ENCODE data around the gene NLRC3.
"Not testable (repeated sequence)": the region's sequence is repeated elsewhere in the genome, so short reads cannot be mapped to it uniquely, and the experiment has no call there.

Gene NLRC3

DNA sequence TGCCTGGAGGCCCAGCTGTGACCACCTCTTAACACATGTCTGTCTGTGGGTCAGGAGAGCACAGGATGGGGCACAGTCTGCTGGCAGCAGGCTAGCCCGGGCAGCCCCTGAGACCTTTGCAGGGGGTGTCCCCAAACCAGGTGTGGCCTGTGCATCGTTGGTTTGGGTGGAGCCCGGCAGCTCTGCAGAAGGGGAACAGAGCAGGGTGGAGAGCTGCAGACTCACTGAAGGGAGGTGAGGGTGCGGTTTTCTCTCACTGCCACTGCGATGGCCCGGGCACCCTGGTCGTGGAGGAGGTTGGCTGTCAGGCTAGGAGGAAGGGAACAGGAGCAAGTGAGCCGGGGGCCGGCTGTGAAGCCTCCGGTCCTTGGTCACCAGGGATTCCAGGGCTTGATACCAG lies 28.8 kb downstream of the NLRC3 start:
- no peak for DNase-seq (ENCODE audit: low spot score)

DNA sequence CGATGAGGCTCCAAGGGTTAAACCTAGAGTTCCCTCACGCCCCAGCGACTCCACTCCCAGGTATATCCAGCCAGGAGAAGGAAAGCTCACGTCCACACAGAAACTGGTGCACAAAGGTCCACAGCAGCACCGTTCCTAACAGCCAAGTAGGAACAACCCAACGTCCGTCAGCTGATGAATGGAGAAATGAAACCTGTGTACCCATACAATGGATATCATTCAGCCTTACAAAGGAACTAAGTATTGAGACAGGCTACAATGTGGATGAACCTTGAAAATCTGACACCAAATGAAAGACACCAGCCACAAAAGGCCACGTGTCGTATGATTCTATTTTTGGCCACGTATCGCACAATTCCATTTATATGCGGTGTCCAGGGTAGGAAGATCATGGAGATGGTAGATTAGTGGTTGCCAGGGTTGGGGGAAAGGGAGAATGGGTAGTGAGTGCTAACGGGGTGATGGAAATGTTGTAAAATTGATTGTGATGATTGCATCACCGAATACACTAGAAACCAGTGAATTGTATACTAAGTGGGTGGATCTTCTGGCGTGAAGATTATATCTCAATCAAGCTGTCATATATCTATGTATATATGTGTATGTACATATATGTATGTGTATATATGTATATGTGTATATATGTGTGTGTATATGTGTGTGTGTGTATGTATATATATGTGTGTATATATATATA lies 30.1 kb downstream of the NLRC3 start:
- no peak for DNase-seq (ENCODE audit: low spot score)

DNA sequence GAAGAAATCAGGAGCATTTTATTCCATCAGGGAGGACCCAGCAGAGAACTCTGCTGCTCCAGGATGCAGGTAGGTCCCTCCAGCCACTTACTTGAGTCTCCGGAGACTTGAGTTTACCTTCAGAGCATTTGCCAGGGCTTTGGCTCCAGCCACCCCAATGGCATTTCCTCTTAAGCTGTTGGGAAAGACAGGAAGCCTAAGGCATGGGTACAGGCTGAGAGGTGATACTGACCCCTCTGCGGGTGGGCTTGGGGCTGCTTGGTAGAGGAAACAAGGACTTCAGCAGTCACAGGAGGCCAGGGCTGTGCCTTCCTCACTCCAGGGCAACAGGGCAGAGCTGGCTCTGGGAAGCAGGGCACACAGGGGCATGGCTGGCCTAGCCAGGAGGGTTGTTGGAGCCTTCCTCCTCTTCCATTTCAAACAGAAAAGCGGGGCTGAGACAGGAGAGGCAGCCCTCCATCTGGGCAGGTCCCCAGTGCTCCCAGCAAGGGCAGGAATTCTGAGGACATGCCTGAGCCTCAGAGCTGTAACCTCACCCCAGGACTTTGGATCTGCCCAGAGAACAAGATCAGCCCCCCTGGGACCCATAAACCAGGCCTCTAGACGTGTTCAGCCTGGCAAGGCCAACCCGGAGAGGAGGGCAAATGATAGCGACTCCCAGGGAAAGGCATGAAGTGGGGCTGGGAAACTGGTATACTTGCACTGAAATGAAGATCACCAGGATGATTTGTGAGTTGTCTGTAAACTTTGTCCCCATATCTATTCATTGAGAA lies 34.4 kb downstream of the NLRC3 start:
- DNase-seq (ENCODE audit: low spot score), result no peak

DNA sequence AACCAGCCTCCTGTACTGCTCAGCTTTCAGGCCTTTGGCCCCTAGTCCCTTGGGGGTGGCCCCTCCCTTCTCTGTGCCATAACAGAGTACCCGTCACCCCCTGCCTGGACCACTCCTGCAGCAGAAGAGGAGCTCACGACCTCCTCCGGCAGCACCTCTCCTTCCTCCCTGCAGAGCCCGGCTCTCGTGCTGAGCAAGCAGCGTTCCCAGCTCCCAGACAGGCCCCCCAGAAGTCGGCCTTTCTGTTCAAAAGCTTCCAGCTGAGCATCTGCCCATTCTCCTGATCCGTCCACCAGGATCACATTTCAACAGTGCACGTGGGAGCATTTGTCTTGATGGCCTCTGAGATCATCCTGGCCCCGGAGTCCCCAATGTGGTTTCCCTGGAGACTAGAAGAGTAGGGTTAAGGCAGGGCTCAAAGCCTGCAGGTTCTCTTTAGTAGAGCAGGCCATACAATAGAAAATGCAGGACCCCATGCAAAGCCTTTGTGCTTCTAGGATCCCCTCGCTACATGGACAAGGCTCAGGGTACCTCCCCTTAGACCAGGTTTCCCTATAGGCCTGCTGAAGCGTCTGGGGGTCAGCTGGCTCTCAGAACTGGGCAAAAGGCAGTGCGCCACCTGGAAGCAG lies 35.6 kb downstream of the NLRC3 start:
- DNase-seq (ENCODE audit: low spot score), result no peak

DNA sequence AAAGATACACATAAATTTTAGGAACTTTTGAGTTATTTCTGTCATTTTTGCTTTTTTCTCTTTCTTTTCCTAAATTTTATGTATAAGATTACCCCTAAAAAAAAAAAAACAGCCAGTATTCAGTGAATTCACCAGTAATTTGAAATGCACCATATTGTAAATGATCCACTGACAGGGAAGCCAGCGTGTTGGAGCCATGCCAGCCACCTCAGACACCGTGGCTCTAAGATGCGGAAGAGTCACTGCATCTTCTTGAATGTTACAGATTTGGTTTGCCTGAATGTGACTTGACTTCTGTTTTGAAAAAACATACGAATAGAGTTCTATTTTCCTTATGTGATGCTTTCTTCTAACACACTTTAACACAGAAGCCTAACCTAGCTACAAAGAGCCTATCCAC lies 39.0 kb downstream of the NLRC3 start:
- DNase-seq (ENCODE audit: low spot score), result no peak

DNA sequence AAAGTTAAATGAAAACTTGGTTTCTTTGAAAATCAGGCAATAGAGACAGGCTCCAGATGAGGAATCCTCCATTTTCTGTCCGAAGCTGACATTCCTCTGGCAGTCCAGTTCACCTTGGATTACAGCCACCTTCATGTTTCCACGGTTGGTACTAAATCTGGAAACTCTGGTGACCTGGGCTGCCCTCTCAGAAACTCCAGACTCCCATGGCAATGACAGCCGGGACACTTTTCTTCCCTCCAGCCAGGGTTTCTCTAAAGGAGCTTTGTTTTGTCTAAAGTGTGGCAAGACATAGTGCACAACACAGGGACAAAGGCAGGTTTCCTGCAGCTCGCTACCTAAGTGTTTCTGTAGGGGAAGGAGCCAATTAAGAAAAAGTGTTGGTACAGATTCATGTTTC lies 40.4 kb downstream of the NLRC3 start:
- DNase-seq (ENCODE audit: low spot score), result peak; percentile 29

DNA sequence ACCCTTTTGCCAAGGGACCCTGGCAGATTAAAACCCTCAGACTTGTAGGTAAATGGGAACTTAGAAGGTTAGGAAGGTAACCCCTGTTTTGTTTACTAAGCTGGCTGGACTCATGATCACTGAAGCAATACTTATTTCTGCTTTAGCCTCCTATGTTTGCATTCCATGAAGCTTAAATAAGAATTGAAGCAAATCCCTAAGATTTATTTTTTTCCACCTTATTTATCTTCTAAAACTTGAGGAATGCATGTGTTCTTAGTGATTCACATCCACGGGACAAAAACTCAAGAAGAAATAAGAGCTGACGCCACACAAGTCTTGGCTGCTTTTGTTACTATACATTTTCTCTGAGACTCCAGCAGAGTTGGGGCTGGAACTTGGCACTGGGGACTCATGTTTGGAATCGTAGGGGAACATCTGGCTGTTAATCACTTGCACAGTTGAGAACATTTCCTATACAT lies 40.9 kb downstream of the NLRC3 start:
- peak; percentile 35 for DNase-seq (ENCODE audit: low spot score)

DNA sequence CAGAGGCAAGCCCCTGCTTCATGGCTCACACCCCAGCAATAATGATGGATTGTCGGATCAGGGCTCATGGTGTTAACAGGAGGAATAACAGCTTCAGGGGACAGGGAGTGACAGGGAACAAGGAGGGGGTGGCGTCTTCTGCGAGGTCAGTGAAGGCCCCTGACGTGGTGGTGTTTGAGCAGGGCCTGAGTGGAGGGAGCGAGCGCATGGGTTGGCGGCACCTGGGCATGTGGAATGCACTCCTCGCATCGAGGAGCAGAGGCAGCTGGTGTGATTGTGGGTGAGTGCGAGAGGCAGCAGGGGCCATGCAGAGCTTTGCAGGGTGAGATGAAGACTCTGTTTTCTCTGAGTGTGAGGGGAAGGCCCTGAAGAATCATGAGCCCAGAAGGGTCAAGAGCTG lies 43.1 kb downstream of the NLRC3 start:
- DNase-seq (ENCODE audit: low spot score), result no peak

DNA sequence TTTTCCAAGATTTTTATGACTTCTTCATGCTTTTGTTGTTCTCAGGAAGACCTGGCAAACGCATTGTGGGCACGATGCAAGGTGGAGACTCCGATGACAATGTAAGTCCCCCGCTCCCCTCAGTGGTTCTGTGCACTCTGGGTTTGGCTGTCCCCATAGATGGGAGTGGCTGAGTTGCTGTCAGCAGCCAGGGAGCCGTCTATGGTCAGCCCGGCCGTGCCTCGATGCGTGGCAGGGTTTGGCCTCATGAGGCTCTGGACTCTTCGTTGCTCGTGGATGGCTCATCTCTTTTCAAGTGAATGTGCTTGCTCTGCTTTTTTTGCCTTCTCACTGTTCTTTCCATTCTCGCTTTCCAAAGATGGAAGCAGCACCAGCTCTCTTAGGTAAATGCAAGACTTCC lies 44.5 kb downstream of the NLRC3 start:
- DNase-seq (ENCODE audit: low spot score), result no peak

DNA sequence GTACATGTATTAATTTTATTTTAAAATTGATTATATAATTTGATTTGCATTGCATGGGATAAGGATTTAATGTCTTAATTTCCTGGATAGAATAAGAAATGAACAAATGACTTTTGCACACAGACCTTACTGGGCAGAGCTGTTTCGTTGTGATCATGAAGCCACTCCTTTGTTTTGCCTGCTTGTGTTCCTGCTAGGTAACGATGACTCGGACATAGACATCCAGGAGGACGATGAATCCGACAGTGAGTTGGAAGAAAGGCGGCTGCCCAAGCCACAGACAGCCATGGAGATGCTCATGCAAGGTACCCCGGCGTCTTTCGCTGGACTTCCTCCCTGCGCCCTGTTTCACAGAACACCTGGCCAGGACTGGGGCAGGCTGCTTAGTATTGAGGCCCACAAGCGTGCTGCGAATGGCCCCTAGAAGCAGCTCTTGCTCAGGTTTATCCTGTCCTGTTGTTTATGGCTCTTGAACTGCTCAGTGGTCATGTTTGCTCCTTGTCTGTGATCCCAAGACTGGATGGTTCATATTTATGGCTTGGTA lies 46.8 kb downstream of the NLRC3 start:
- DNase-seq (ENCODE audit: low spot score), result no peak

DNA sequence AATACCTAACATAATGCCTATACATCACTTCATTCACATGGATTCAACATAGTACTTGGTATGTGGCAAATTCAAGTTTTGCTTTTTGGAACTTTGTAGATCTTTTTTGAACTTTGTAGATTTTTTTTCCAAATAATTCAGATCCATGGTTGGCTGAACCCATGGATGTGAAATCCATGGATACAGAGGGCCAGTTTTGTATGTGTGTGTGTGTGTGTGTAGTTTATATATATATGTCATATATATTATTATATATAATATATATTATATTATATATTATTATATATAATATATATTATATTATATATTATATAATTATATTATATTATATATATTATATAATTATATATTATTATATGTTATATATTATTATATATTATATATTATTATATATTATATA lies 48.0 kb downstream of the NLRC3 start:
- DNase-seq (ENCODE audit: low spot score), result no peak

DNA sequence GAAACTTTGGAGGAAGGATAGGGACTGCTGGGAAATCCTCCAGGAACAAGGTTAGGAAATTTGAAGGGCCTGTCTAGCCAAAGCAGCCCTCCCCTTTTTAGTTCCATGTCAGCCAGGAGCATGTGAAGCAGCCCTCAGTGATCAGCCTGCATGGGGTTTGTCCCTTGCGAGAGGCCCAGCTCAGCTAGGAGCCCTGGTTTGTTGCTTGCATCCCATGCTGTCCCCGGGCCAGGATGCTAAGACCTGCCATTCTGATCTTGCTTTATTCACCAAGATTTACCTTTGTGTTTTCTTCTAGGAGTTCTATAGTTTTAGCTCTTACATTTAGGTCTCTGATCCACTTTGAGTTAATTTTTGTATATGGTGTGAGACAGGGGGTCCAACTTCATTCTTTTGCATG lies 48.8 kb downstream of the NLRC3 start:
- no peak for DNase-seq (ENCODE audit: low spot score)

DNA sequence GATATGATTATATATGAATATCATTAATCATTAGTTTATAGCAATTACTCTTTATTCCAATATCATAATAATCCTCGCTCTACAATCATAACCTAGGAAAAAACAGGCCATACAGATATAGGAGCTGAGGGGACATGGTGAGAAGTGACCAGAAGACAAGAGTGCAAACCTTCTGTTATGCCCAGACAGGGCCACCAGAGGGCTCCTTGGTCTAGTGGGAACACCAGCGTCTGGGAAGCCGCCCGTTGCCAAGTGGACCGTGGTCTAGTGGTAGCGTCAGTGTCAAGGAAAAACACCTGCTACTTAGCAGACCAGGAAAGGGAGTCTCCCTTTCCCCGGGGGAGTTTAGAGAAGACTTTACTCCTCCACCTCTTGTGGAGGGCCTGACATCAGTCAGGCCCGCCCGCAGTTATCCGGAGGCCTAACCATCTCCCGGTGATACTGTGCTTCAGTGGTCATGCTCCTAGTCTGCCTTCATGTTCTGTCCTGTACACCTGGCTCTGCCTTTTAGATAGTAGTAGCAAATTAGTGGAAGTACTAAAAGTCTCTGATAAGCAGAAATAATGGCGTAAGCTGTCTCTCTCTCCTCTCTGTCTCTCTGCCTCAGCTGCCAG lies 49.9 kb downstream of the NLRC3 start:
- not testable (repeated sequence) for DNase-seq (ENCODE audit: low spot score)

DNA sequence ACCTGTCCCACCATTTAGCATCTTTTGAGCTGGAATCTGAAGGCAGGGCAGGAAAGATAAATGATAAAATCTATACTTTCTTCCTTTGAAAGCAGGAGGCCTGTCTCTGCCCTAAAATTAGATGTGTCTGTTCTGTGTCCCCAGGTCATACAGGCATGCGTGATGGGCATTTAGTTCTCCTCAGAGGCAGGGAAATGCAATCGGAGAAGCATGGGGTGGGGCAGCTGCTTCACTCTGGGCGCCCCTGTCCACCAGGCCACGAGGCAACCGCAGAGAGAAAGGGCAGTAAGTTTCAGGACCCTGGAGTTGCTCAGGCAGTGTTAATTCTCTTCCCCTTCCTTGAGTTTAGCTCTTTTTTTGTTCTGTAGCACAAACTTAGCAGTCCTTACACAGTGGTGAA lies 51.3 kb downstream of the NLRC3 start:
- no peak for DNase-seq (ENCODE audit: low spot score)

DNA sequence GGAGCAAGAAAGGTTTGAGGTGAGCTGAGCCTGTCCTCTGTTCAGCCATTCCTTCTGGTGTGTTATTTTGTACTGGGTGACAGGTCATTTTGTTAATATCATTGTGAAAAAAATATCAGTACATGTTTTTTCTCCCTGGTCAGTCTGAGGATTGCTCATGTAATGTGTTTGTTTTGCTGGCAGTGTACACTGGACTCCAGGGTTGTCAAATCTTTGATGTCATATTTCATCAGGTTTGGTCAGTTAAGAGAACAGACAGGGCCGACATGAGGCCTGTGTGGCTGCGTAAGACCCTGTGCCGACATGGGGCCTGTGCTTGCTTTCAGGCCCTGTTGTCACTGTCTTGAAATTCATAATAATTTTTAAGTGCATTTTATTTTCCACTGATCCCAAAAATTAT lies 53.9 kb downstream of the NLRC3 start:
- DNase-seq (ENCODE audit: low spot score), result no peak

DNA sequence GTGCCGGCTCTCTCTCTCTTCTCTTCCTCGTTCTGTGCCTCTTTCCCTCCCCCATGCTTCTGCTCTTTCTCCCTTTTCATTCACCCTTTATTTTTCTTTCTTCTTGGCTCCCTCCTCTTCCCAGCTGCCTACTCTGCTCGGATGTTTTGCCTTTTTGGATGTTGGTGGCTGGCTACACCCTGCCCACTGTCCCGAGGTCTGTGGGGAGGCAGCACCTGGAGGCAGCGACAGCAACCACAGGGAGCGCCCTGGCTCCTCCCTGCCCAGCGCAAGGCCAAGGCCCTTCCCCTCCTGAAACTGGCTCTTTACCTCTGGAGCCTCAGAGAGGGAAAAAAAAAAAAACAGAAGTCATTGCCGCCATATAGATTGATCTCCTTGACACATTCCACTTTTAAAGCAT lies 56.4 kb downstream of the NLRC3 start:
- DNase-seq (ENCODE audit: low spot score), result peak; percentile 24

DNA sequence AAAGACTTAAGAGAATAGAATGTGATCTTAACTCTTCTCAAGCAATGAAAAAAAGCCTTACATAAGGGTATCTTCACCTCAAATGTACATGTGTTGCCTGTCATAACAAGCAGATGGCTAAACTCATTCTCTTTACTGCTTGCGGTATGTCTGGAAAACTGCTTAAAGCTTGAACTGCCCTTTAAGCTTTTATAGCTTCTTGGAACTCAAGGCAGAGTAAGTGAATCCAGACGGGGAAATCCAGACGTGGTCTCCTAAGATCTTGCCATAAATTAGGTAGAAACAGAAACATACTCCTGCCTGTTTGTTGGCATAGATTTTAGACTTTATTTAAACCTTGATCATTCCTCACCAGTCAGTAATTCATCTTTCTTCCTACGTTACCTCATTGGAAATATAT lies 56.8 kb downstream of the NLRC3 start:
- DNase-seq (ENCODE audit: low spot score), result peak; percentile 39

DNA sequence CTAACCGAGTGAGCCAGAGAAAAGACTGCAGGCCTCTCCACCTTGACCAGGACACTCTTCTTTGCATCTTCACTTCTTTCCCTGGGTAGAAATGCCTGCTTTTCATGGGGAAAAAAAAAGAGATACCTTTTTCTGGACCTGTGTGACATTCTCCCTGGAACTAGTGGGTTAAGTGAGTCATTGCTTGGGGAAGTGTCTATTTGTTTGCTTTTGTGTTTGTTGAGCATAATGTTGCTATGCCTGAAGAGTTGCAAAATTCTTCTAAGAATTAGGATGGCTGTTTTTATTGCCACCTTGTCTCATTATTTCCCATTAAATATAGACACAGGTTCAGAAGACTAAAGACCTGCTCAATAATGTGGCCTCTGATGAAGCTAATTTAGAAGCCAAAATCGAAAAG lies 57.6 kb downstream of the NLRC3 start:
- no peak for DNase-seq (ENCODE audit: low spot score)

DNA sequence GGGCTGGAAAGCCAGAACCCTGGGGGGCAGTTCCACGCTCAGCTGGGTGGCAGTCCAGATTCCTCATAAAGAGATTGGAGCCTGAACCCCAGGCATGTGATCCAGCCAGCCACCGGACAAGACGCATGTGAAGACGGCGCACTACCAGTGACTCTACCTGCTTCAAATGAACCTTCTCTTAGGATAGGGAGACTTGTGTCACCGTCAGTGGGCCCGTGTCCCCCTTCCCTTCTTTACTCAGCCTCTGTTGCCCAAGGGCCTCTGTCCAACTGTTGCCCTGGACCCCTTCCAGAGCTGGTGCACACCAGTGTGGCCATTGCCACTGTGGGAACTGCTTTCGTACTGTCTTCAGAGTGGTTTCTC lies 58.2 kb downstream of the NLRC3 start:
- DNase-seq (ENCODE audit: low spot score), result no peak

DNA sequence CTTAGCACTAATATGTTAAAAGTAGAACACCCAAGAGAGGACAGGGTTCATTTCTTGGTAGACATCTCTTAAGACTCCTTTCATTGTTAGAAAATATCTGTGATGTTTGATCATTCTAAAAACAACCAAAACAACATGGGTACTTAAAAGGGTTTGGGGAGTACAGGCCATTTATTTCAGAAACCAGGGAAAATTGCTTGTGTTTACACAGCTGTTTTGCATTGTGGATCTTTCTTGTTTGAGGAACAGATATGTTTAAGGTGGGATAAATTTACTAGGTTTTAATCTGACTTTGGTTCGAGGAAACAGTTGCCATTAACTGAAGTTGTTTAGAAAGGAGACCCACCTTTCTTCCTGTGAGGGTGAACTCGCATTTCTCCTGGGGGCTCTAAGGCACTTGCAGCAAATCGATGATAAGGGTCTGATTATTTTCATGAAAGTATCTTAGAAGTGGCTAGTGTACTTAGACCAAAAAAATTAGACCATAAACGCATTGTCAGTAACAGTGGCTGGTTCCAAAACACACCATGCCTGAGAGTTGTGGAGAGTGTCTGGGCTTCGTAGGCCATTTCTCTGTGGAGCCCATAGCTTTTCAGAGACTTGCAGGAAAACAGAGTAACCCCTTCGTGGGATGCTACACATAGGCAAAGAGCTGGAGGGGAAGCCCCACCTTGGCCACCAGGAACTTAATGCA lies 58.8 kb downstream of the NLRC3 start:
- DNase-seq (ENCODE audit: low spot score), result no peak

DNA sequence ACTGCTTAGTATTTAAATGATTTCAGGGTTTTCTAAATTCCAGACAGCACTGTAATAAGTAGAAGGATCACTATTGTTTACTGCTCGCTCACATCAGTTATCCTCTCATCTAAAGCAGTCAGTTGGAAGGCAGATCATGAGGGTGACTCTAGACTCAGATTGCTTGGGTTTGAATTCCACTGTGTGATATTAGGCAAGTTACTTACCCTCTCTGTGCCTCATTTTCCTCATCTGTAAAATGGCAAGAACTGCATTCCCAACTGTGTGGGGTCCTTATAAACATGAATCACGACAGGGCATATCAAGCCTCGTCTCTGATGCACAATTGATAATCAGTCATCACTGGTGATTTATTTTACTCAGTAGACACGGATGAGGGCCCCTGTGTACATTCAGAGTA lies 61.3 kb downstream of the NLRC3 start:
- DNase-seq (ENCODE audit: low spot score), result no peak

DNA sequence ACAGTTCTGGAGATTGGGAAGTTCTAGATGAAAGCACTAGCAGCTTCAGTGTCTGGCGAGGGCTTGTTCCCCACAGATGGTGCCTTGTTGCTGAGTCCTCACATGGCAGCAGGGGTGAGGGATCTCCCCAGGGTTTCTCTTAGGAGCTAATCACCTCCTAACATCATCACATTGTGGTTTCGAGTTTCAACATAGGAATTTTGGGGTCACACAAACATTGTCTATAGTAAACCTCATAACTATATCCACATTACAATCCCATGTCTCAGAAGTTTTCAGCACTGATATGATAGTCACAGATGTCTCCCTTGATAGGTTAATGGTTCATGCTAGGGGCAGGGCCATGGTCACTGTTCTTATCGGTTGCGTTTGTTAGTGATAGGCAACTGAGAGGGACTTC lies 62.6 kb downstream of the NLRC3 start:
- no peak for DNase-seq (ENCODE audit: low spot score)

All from GM03348 (cell line).